Epithelial cell of proximal tubule (primary cell): ENCODE data around the gene PGBD5. TPM values are rescaled to one million over a fixed set of nuclear protein-coding genes. Genes with fewer than 3 reads are reported as not detected.

Experiments used
- DNase-seq: peaks from one replicate; pipeline ENCODE4 v3.0.0-alpha.2; 2011; ENCODE audit warnings: low read depth
- H3K4me3 ChIP-seq: 2 replicates; pipeline ENCODE4 v1.5.1; 2011; ENCODE audit warnings: low read depth, mild to moderate bottlenecking, low read length
- total RNA-seq: library from RNA; depleted of rRNA; stranded (reverse); fragments of >200 nt; gene quantifications from 2 replicates; pipeline ENCODE4 v1.2.3, GENCODE V29; 2015
- TF ChIP-seq, protein P1 (sequence below): conservative IDR thresholded peaks from 2 replicates; pipeline ENCODE4 v1.5.1; 2012; ENCODE audit warnings: low read depth, mild to moderate bottlenecking, low read length

The PGBD5 gene
- total RNA-seq, 1 donor from 2014 or later, result 18.0 TPM

GRCh38 chr1:230368363-230368762 is 57.8 kb downstream of the PGBD5 start:
- no peak for DNase-seq
- TF ChIP-seq, protein P1, sequence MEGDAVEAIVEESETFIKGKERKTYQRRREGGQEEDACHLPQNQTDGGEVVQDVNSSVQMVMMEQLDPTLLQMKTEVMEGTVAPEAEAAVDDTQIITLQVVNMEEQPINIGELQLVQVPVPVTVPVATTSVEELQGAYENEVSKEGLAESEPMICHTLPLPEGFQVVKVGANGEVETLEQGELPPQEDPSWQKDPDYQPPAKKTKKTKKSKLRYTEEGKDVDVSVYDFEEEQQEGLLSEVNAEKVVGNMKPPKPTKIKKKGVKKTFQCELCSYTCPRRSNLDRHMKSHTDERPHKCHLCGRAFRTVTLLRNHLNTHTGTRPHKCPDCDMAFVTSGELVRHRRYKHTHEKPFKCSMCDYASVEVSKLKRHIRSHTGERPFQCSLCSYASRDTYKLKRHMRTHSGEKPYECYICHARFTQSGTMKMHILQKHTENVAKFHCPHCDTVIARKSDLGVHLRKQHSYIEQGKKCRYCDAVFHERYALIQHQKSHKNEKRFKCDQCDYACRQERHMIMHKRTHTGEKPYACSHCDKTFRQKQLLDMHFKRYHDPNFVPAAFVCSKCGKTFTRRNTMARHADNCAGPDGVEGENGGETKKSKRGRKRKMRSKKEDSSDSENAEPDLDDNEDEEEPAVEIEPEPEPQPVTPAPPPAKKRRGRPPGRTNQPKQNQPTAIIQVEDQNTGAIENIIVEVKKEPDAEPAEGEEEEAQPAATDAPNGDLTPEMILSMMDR, result no peak
- H3K4me3 ChIP-seq, result no peak overlapping the region

GRCh38 chr1:230366504-230366915 is 59.6 kb downstream of the PGBD5 start:
- DNase-seq, result no peak
- TF ChIP-seq, protein P1, result no peak
- no peak overlapping the region for H3K4me3 ChIP-seq

DNA sequence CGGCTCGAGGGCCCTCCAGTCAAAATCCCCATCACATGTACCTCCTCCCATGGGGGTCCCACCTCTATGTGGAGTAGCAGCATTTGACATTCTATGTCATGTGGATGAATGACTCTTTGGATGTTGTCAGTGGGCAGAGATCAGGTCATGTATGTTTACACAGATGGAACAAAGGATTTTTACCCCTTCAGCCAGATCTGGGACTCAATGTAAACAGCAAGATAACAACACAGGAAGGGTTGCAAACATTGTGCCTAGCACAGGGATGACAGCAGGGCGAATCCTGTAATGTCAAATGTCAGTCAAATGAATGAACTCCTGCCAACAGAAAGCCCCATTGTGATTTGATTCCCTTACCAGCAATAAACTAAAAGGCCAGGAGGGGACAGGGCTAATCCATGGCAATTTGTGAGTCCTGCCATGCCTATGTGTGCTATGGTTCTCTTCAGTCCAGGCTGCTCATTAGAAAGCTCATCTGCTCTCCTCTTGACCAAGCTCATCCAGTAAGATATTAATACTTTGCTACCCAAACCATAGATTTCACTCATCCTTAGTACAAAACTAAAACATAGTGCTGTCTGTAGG is 60.3 kb downstream of the PGBD5 start:
- no peak for DNase-seq
- H3K4me3 ChIP-seq, result no peak overlapping the region
- TF ChIP-seq, protein P1, result peak; percentile 21

GRCh38 chr1:230362949-230363348 is 63.2 kb downstream of the PGBD5 start:
- H3K4me3 ChIP-seq, result no peak overlapping the region
- TF ChIP-seq, protein P1, result no peak
- no peak for DNase-seq

GRCh38 chr1:230361941-230362340 is 64.2 kb downstream of the PGBD5 start:
- H3K4me3 ChIP-seq, result no peak overlapping the region
- TF ChIP-seq, protein P1, result no peak
- DNase-seq, result no peak

DNA sequence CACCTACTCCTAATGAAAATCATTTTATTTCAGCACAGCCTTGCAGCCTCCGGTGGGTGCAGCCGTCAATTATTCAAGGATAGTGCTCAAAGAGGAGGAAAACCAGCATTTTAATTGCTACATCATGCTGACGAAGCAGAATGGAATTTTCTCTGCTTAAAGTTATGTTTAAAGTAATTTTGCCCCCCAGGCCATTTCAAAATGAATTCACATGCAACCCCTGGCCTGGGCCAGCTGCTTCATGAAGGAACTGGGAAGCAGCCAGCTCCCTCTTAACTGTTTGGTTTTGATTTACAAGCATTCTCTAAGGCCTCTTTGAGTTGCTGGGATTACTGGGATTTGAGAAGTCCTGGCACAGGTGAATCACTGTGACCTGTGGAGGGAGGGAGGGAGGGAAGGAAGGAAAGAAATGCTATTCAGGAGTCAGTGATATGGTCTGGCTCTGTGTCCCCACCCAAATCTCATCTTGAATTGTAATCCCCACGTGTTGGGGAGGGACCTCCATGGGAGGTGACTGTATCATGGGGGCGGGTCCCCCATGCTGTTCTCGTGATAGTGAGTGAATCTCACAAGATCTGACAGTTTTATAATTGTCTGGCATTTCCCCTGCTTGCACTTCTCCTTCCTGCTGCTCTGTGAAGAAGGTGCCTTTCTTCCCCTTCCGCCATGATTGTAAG is 66.0 kb downstream of the PGBD5 start:
- DNase-seq, result peak; percentile 13
- TF ChIP-seq, protein P1, result no peak

More for the DNA sequence above, 66.0 kb downstream of the PGBD5 start:
- no peak overlapping the region for H3K4me3 ChIP-seq
